GM12873 (cell line): ENCODE data around the gene AGMO.

Experiments
- TF ChIP-seq, protein P1 (sequence below): IDR thresholded peaks from 2 replicates; pipeline ENCODE4 v1.5.1; 2012; ENCODE audit warnings: low read depth, mild to moderate bottlenecking, moderate library complexity, low read length, control low read depth; ENCODE audit not compliant: insufficient read depth; ENCODE audit errors: missing control alignments

AGMO gene

GRCh38 chr7:15582773-15583172 lies 21.0 kb upstream of the AGMO start:
- TF ChIP-seq, protein P1, sequence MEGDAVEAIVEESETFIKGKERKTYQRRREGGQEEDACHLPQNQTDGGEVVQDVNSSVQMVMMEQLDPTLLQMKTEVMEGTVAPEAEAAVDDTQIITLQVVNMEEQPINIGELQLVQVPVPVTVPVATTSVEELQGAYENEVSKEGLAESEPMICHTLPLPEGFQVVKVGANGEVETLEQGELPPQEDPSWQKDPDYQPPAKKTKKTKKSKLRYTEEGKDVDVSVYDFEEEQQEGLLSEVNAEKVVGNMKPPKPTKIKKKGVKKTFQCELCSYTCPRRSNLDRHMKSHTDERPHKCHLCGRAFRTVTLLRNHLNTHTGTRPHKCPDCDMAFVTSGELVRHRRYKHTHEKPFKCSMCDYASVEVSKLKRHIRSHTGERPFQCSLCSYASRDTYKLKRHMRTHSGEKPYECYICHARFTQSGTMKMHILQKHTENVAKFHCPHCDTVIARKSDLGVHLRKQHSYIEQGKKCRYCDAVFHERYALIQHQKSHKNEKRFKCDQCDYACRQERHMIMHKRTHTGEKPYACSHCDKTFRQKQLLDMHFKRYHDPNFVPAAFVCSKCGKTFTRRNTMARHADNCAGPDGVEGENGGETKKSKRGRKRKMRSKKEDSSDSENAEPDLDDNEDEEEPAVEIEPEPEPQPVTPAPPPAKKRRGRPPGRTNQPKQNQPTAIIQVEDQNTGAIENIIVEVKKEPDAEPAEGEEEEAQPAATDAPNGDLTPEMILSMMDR, result no peak

DNA sequence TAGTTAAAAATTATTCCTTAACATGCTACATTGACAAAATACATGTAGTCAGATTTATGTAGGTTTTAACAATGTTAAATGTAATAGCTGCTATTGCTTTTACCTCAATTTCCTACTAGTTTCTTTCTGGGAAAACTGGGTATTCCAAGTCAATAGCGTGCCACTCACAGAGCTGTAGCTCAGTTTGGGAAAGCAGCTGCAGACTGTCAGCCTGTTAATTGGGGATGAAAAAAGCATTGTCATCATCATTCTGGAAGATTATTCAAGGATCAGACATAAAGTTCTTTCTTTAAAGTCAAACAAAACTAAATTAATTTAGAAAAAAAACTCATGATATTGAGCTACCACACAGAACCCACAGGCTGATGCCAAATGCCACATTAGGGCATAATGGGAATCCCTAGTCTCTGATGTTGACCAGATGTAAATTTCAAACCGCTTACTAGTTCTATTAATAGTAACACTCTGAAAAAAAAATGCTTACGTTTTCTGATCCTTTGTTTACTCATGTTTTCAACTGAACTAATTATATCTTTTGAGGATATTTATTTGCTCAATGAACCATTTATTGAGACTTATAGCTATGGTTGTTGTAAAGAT lies 19.6 kb upstream of the AGMO start:
- TF ChIP-seq, protein P1, result no peak

DNA sequence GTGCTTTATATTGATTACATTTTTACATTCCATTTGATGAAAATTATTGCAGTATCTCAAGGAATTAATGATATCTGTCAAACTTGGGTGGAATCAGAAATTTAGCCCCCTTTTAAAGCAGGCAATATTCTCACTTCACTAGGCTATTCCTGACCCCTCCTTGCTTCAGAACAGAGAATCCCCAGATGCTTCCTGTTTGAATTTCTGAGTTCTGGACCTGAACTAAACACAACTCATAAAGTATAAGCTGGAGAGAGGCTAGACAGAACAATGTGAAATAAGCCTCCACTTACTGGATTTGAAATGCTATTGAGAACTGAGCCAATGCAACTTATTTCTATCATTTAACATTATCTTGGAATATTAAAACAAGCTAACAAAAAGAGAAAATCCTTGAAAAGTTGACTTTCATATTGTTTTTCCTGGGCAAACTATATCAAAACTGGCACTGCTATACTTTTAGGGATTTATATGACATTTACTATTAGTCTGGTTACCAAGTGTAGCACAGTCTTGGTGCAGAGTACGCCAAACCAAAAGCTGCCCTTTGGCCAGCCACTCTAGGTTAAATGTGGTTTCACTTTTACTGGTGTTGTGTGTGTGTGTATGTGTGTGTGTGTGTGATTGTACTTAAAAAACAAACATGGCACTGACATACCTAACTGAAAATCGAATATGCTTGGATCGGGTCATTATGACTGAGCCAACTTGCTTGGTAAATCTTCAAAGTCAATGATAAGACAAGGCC lies 19.0 kb upstream of the AGMO start:
- TF ChIP-seq, protein P1, result no peak

DNA sequence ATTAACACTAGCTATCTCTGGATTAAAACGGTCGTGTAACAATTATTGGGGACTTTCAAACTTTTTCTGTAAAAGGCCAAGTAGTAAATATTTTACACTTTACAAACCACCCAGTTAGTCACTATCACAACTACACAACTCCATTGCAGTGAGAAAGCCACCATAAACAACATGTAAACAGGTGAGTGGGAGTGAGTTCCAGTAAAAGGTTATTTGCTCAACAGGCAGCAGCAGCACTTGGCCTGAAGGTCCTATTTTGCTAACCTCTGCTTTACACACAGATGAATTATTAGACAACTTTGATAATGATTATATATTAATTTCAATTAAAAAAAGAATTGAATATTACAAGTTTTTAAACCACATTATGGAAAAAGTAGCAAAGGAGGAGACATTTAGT lies 15.8 kb upstream of the AGMO start:
- TF ChIP-seq, protein P1, result no peak

DNA sequence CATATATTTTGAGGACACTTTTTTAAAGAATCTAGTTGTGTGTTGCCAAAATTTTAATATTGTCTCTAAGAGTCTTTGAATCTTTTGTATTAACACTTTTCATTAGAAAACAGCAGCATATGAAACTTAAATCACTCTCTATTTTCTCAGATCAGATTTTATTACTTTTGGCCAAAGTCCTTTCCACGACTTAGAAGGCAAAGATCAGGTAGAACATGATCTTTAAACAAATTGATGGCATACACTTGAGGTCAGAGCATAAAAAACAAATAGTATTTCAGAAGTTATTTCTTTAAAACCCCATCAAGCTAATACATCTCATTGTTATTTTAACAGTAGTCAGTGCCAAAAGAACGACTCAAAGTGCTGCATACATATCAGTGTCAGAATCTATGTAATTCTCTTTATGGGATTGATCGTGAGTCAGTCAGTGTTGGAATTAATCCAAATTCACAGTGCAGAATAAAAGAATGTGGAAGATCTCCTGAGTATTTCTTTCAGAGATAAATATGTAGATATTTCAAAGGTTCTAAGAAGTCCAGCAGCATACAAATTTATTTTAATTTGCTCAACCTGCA lies 9.6 kb upstream of the AGMO start:
- TF ChIP-seq, protein P1, result no peak

GRCh38 chr7:15567652-15568051 lies 5.8 kb upstream of the AGMO start:
- TF ChIP-seq, protein P1, result no peak

DNA sequence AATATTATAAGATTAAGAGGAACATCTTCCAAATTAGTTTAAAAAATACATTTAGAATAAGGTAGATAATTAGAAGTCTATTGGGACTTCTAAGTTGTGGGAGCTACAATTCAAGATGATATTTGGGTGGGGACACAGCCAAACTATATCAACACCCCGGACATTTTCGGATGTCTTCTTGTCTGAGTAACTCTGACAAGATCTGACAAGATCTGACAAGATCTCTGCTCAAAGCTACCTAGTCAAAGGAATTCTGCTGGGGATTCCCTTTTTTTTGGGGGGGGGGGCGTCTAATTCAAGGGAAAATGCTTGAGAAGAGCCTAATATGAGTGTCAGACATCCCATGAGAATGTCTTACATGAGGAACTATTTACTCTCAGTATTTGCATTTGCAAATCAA lies 5.2 kb upstream of the AGMO start:
- TF ChIP-seq, protein P1, result no peak
